Stimulated activated CD4-positive, alpha-beta T cell treated with anti-CD3 and anti-CD28 coated beads, Interleukin-2, amount 100 ng/mL, for 48 hours (primary cell): ENCODE data around the gene PLA2R1.

Source experiments
- DNase-seq, 2 donors: peaks; one replicate each; pipeline ENCODE4 v3.0.0-alpha.2; 2020

PLA2R1 gene

GRCh38 chr2:160062292-160063005, at the start of gene PLA2R1:
PLA2R1 (minus strand) TSS chr2:160062615; CDS start chr2:160062403, 212 bp downstream.
- no peak for DNase-seq

- DNase-seq, result no peak
Observed at GRCh38 chr2:160110674-160111239, 48.3 kb upstream of the PLA2R1 start.

DNA sequence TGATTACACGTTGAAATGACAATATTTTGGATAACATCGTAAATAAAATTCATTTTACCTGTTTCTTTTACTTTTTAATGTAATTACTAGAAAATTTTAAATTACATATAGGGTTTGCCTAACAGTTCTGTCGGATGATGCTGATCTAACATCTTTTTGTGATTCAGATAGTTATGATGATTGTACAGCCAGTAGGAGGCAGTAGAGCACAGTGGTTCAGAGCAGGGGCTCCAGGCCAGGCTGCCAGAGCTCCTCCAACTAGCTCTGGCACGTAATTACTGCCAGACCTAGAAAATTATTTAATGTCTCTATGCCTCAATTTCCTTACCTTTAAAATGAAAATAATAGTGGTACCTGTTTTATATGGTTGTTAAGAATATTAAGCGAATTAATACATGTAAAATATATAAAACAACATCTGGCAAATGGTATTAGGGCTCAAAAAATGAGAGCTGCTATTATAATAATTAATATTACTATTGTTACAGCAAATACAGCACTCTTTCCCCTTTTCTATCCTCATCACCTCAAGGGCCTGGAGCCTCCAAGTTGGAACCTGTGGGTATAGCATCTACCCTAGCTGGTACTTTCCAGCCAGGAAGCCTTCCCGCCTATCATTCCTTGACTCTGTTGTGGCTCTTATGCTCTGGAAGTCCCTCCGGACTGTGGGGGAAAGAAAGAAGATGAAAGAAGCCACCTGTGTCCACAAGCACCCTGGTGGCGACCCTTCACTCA, 47.7 kb upstream of the PLA2R1 start:
- DNase-seq, result peak; percentile 43 to 48

- no peak for DNase-seq
Observed at GRCh38 chr2:160109243-160109642, 46.8 kb upstream of the PLA2R1 start.

DNA sequence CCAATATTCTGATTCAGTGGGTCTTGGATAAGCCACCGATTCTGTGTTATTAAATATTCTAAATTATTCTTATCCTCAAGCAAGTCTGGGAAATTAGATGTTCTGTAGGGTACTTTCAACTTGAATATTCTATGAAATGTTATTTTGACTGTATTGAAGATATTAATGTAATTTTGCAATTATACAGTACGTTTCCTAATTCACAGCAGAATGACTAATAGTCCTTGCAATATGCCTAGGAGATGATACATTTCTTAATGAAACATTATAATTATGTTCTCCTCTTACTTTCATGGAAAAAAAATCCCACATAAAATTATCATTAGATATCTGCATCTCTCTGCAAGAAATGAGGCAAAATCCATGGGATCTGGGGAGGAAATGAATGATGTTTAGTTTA, 46.2 kb upstream of the PLA2R1 start:
- DNase-seq, result no peak

GRCh38 chr2:160105366-160105765, 43.0 kb upstream of the PLA2R1 start:
- no peak for DNase-seq

DNA sequence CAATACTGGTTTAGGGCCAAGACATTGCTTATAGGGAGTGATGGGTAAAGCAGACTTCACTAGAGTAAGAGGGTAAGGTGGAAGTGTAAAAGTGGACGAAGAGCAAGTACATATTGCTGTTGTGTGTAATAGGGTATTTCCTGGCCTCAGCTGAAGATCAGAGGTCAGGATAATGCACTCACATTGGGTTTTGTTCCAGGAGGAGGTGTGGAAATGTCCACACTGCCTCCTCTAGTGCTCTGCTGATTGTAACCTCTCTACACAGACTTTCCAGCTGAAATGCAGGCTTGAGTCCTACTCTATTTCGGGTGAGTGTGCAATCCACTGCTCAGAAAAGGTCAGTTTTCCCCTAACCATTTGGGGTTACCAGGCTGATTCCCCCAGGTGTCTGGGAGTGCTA, 41.7 kb upstream of the PLA2R1 start:
- no peak for DNase-seq

DNA sequence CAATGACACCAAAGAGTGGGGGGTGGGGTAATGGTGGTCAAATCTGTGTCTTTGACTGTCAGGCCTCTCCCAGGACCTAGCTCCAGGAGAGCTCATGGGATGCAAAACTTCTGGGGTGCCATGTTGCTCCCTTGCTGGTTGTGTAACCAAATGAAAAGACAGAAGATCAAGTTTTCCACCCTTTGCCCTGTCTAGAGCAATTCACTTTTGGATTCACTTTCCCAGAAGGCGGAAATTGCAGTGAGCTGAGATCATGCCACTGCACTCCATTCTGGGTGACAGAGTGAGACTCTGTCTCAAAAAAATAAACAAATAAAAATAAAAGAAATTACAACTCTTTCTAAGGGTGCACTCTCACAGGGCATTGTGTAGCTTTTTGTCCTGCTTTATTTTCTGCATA, 34.9 kb upstream of the PLA2R1 start:
- DNase-seq, result no peak

GRCh38 chr2:160096409-160096808, 34.0 kb upstream of the PLA2R1 start:
- no peak for DNase-seq

GRCh38 chr2:160092445-160092844, 30.0 kb upstream of the PLA2R1 start:
- no peak for DNase-seq

DNA sequence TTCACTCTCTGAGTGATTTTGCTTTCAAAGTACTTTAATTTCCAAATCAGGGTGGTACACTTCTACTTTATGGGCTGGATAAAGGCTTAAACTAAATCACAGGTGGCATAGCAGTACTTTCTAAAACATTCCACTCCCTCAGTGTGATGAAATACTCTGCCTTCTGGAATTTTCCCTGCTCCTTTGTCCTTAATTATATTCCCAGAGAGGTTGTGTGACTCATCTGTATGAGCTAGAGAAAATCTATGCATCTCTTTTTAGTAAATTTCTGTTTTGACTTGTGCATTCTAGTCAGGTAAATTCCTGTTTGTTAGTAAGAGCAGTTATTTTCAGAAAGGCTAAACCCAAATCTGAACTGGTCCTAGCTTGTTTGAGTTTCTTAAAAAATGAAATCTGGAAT, 29.0 kb upstream of the PLA2R1 start:
- DNase-seq, result no peak

DNA sequence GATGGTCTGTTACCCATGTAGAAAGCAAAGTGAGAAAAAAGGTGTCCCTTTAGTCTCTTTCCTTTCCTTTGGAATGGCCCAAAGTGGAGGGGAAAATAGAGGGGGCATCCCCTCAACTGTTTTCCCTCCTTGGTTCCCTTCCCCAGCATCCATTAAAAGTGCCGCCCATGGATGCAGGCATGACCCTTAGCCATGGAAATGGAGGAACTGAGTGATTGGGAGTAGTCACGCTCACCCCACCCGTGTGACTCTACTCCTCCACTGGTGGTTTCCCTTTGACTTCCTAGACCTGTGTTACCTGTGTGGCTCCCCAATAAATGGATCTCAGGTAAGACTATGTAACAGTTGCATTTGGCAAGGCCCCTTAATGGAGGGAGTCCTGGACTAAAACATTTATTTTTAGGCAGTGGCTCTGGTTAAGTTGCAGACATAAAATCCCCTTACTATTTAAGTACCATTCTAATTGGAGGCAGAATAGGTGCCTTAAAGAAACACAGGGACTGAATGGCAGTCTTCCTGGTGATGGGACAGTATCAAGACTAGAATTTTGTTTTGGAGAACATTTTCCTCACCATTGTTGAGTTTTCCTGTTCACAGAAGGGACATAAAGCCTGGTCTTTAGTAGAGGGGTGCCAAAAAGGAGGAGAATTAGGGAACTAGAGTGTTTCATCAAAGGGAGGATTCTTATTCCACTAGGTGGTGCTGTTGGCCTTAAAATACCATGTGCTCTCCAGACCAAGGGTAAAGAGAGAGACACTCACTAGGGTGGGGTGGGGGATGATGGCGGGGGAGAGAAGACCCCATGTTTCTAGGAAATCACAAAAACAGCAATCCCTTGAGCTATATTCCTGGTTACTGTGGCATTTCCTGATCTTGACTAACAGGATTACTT, 25.7 kb upstream of the PLA2R1 start:
- peak in 1 of 2 donors; percentile 14 for DNase-seq

GRCh38 chr2:160085662-160086061, 23.2 kb upstream of the PLA2R1 start:
- DNase-seq, result no peak

DNA sequence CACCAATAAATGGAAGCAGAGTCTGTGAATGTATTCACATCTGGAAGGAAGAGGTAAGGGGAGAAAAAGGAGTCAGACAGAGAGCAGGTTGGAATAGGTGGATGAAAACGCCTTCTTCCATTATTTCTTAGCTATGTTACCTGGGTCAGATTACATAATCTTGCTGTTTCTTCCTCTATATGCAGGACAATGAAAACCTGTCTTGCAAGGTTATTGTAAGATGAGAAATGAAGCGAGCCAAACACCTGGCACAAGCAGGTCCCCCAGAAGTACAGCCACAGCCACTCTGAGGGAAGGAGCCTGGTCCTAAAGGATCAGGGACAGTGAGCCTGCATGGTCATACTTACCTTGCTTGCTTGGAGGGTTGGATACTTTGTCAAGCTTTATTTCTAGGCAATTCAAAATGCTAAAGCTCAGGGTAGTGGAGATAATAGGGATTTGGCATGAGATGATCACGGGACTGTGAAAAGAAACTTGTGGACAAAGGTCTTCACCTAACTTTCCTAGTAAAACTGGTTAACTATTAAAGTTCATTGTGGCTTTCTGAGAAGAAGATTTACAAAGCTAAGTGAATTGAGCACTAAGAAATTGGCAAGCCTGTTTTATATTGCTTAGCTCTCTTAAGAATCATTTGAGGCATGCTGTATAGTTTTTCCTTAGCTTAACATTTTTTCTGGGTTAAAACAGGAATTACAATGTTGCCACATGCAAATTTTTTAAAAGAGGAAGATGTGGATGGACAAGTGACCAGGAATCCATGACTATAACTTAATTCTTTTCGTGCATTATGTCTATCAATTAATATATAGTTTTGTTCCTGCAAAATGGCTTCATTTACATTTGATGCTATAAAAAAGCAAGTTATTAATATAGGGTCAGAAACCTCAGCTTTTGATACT, 15.7 kb upstream of the PLA2R1 start:
- no peak for DNase-seq

DNA sequence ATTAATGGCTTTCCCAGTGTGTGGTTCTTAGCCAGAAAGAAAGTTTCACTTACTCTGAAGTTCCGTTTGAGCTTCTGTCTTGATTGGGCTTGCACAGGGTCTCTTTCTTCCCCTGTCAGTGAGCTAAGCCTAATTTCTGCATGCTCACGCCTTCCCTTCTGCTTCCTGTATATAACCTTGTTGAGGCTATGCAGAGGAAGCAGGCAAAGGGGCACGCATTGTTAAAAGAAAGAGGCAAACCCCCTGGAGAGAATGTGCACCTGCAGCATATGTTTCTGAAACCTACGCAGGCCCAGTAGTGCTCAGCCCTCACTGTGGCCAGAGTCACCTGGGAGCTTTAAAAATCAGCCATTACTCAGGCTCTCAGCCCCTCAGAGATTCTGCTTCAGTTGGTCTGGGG, 14.5 kb upstream of the PLA2R1 start:
- no peak for DNase-seq

DNA sequence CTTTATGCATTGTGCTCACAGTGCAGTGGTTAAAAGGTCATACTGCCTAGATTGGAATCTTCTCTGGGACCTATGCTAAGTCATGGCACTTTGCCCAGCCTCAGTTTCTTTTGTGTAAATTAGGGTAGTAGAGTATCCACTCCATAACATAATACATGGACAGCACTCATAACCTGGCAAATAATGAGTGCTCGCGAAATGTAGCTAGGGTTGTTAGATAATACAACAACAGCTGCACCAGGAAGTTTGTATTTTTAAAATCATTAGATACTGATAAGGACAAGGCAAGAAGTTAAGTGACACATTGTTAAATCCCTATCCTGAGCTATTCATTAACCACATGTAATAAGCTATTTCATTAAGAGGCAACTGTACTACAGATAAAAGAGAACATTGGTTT, 13.8 kb upstream of the PLA2R1 start:
- no peak for DNase-seq

DNA sequence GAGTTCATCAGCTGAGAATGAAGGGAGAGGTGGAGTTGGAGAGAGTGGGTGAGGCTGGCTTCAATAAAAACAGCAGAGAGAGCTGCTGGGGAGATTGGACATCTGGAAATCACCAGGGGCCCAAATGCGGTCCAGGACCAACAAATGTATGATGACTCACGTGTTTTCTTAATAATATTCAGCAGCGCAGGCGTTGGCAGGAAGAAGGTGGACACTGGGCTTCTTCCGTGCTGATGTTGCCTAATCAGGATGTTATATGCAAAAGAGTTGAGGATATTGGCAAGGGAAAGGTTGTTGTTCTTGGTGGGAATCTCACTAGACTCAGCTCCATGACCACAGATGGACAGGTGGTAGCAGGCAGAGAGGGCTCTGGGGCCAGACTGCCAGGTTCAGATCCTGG, 12.8 kb upstream of the PLA2R1 start:
- DNase-seq, result no peak

GRCh38 chr2:160073284-160073888, 11.0 kb upstream of the PLA2R1 start:
- DNase-seq, result no peak

DNA sequence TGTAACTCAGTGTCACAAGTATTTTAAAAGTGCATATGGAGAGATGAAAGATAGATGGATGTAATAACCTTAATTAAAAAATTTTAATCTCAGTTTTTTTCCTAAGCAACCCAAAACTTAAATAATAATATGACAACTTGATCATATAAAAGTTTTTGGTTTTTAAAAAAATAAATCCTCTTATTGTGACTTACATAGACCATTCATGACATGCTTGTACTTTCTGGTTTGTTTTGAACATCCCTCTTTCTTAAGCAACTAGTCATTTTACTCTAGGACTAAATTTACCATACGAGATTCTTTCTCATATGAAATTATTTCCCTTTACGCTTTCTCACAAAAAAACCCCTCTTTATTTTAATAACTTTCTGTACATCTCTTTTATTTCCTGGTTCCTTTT, 6.5 kb upstream of the PLA2R1 start:
- no peak for DNase-seq

GRCh38 chr2:160064916-160065315, 2.5 kb upstream of the PLA2R1 start:
- no peak for DNase-seq

- DNase-seq, result no peak
Observed at GRCh38 chr2:160063879-160064612, 1.6 kb upstream of the PLA2R1 start.
